ENCODE measurements around the gene NFAM1. TPM values are rescaled to one million over a fixed set of nuclear protein-coding genes. Genes with fewer than 3 reads are reported as not detected.

Gene NFAM1
- total and polyA plus RNA-seq, 12 donors, result 0.44 to 11.2 (median 7.1) TPM

GRCh38 chr22:42364604-42365110 is 67.5 kb downstream of the NFAM1 start:
- WGBS, 4 donors, result 53 to 56% (median 55%) methylated on average over 13 of the region's 13 CpGs
- no peaks in the 10 kb centered on the region for H3K27me3 ChIP-seq
- no peak for DNase-seq
- peaks cover 9 to 28% of the 10 kb centered on the region in 2 donors for H3K4me1 ChIP-seq (replicated peaks in 1 of 2)
- TF ChIP-seq CTCF (IDR thresholded peaks at IDR 0.05) (no peak), POLR2A (IDR thresholded peaks at IDR 0.05) (no peak)
- H3K36me3 ChIP-seq (replicated peaks in 1 of 2), result no peaks in the 10 kb centered on the region
- peak overlapping the region in 2 of 5 donors; percentile 40 to 63 for H3K27ac ChIP-seq
- H3K4me3 ChIP-seq, result no peak overlapping the region
- H3K9me3 ChIP-seq (replicated peaks in 1 of 3), result no peaks in the 10 kb centered on the region
- intact Hi-C loops (cut with DNase I), result no loop called here

- Histone ChIP-seq H3K4me1 (replicated peaks in 1 of 2) (peaks cover 7 to 28% of the 10 kb centered on the region in 2 donors), H3K27ac (peak overlapping the region in 1 of 5 donors; percentile 17), H3K9me3 (replicated peaks in 1 of 3) (no peaks in the 10 kb centered on the region), H3K4me3 (no peak overlapping the region), H3K27me3 (no peaks in the 10 kb centered on the region), H3K36me3 (replicated peaks in 1 of 2) (no peaks in the 10 kb centered on the region)
- intact Hi-C loops (cut with DNase I), result no loop called here
- DNase-seq, result no peak
- WGBS, 4 donors, result 90 to 100% (median 94%) methylated on average over 6 of the region's 6 CpGs
- TF ChIP-seq POLR2A (IDR thresholded peaks at IDR 0.05) (no peak), CTCF (IDR thresholded peaks at IDR 0.05) (no peak)
Measured at GRCh38 chr22:42363892-42364291, 68.3 kb downstream of the NFAM1 start.

- 91 to 99% (median 94%) methylated on average over 10 of the region's 10 CpGs for WGBS, 4 donors
- no peak for DNase-seq
- H3K4me1 ChIP-seq (replicated peaks in 1 of 2), result peaks cover 0 to 12% of the 10 kb centered on the region in 2 donors
- H3K36me3 ChIP-seq (replicated peaks in 1 of 2), result no peaks in the 10 kb centered on the region
- no peak overlapping the region for H3K4me3 ChIP-seq
- no peak overlapping the region for H3K27ac ChIP-seq
- no peaks in the 10 kb centered on the region for H3K27me3 ChIP-seq
- no peaks in the 10 kb centered on the region for H3K9me3 ChIP-seq (replicated peaks in 1 of 3)
- TF ChIP-seq POLR2A (IDR thresholded peaks at IDR 0.05) (no peak), CTCF (IDR thresholded peaks at IDR 0.05) (no peak)
- intact Hi-C loops (cut with DNase I), result no loop called here
Measured at GRCh38 chr22:42361523-42361922, 70.7 kb downstream of the NFAM1 start.

GRCh38 chr22:42360348-42360747 is 71.9 kb downstream of the NFAM1 start:
- DNase-seq, result no peak
- TF ChIP-seq POLR2A (IDR thresholded peaks at IDR 0.05), result no peak
- no peak for TF ChIP-seq CTCF (IDR thresholded peaks at IDR 0.05)
- intact Hi-C loops (cut with DNase I), result no loop called here
- H3K27me3 ChIP-seq, result no peaks in the 10 kb centered on the region
- H3K4me1 ChIP-seq (replicated peaks in 1 of 2), result peaks cover 0 to 2% of the 10 kb centered on the region in 2 donors
- no peaks in the 10 kb centered on the region for H3K9me3 ChIP-seq (replicated peaks in 1 of 3)
- no peak overlapping the region for H3K27ac ChIP-seq
- 86 to 95% (median 86%) methylated on average over 5 to 7 of the region's 7 CpGs for WGBS, 4 donors
- no peaks in the 10 kb centered on the region for H3K36me3 ChIP-seq (replicated peaks in 1 of 2)
- H3K4me3 ChIP-seq, result no peak overlapping the region

Measured in adrenal gland (tissue), 12 donors.